Measurements from ENCODE around the gene KCNJ6. TPM values are rescaled to one million over a fixed set of nuclear protein-coding genes. Genes with fewer than 3 reads are reported as not detected.

KCNJ6 gene
- total and polyA plus RNA-seq, 2 of the 8 experiments (the other 6 are each of a cell fraction or from before 2014, with no cell fraction given), result 0.51 to 1.2 TPM

DNA sequence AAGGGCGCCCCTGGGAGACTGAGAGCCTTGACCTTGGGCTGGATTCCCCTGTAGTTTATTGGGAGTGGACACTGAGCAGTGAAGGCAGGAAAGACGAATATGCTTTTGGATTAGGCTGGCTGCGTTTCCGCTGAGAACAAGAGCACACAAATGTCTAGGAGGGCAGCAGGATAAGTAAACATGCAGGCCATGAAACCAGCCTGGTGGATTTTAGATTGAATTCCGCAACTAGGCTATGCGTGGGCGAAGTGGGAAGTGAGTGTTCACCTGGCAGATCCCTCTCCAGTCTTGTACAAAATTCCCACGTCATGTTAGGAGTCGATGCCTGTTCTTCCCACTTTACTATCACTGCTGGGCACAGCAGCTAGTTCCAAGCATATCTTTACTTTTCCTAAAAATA lies 21.4 kb upstream of the KCNJ6 start (continued):
- TF ChIP-seq, protein P1, sequence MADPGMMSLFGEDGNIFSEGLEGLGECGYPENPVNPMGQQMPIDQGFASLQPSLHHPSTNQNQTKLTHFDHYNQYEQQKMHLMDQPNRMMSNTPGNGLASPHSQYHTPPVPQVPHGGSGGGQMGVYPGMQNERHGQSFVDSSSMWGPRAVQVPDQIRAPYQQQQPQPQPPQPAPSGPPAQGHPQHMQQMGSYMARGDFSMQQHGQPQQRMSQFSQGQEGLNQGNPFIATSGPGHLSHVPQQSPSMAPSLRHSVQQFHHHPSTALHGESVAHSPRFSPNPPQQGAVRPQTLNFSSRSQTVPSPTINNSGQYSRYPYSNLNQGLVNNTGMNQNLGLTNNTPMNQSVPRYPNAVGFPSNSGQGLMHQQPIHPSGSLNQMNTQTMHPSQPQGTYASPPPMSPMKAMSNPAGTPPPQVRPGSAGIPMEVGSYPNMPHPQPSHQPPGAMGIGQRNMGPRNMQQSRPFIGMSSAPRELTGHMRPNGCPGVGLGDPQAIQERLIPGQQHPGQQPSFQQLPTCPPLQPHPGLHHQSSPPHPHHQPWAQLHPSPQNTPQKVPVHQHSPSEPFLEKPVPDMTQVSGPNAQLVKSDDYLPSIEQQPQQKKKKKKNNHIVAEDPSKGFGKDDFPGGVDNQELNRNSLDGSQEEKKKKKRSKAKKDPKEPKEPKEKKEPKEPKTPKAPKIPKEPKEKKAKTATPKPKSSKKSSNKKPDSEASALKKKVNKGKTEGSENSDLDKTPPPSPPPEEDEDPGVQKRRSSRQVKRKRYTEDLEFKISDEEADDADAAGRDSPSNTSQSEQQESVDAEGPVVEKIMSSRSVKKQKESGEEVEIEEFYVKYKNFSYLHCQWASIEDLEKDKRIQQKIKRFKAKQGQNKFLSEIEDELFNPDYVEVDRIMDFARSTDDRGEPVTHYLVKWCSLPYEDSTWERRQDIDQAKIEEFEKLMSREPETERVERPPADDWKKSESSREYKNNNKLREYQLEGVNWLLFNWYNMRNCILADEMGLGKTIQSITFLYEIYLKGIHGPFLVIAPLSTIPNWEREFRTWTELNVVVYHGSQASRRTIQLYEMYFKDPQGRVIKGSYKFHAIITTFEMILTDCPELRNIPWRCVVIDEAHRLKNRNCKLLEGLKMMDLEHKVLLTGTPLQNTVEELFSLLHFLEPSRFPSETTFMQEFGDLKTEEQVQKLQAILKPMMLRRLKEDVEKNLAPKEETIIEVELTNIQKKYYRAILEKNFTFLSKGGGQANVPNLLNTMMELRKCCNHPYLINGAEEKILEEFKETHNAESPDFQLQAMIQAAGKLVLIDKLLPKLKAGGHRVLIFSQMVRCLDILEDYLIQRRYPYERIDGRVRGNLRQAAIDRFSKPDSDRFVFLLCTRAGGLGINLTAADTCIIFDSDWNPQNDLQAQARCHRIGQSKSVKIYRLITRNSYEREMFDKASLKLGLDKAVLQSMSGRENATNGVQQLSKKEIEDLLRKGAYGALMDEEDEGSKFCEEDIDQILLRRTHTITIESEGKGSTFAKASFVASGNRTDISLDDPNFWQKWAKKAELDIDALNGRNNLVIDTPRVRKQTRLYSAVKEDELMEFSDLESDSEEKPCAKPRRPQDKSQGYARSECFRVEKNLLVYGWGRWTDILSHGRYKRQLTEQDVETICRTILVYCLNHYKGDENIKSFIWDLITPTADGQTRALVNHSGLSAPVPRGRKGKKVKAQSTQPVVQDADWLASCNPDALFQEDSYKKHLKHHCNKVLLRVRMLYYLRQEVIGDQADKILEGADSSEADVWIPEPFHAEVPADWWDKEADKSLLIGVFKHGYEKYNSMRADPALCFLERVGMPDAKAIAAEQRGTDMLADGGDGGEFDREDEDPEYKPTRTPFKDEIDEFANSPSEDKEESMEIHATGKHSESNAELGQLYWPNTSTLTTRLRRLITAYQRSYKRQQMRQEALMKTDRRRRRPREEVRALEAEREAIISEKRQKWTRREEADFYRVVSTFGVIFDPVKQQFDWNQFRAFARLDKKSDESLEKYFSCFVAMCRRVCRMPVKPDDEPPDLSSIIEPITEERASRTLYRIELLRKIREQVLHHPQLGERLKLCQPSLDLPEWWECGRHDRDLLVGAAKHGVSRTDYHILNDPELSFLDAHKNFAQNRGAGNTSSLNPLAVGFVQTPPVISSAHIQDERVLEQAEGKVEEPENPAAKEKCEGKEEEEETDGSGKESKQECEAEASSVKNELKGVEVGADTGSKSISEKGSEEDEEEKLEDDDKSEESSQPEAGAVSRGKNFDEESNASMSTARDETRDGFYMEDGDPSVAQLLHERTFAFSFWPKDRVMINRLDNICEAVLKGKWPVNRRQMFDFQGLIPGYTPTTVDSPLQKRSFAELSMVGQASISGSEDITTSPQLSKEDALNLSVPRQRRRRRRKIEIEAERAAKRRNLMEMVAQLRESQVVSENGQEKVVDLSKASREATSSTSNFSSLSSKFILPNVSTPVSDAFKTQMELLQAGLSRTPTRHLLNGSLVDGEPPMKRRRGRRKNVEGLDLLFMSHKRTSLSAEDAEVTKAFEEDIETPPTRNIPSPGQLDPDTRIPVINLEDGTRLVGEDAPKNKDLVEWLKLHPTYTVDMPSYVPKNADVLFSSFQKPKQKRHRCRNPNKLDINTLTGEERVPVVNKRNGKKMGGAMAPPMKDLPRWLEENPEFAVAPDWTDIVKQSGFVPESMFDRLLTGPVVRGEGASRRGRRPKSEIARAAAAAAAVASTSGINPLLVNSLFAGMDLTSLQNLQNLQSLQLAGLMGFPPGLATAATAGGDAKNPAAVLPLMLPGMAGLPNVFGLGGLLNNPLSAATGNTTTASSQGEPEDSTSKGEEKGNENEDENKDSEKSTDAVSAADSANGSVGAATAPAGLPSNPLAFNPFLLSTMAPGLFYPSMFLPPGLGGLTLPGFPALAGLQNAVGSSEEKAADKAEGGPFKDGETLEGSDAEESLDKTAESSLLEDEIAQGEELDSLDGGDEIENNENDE (IDR thresholded peaks at IDR 0.05; ENCODE audit: insufficient replicate concordance, low read length), result no peak
- TF ChIP-seq KDM4A (IDR thresholded peaks at IDR 0.05; ENCODE audit: low read depth, low read length, severe bottlenecking) (no peak), CREB1 (IDR thresholded peaks at IDR 0.05) (no peak), YY1 (IDR thresholded peaks at IDR 0.05; ENCODE audit: low read depth, low read length) (no peak)
